Astrocyte (in vitro differentiated cells and primary cell): ENCODE data around the gene MEFV. TPM values are rescaled to one million over a fixed set of nuclear protein-coding genes. Genes with fewer than 3 reads are reported as not detected.

Source experiments
- DNase-seq: peaks from one replicate; pipeline ENCODE4 v3.0.0-alpha.2; 2010; ENCODE audit warnings: low read depth
- FAIRE-seq: peaks from 2 replicates; lab custom pipeline; 2011; peaks lifted over from hg19 to GRCh38; lab: Jason Lieb, UNC
- H2AFZ ChIP-seq: 2 replicates; pipeline ENCODE4 v1.6.0; 2012; ENCODE audit warnings: low read depth, low read length, inconsistent platforms
- H3K27ac ChIP-seq: 2 replicates; pipeline ENCODE4 v1.5.1; 2011; ENCODE audit warnings: low read depth, low read length, inconsistent platforms
- H3K27me3 ChIP-seq: 2 replicates; pipeline ENCODE4 v1.6.0; 2011; ENCODE audit warnings: low read length, inconsistent platforms; ENCODE audit not compliant: insufficient read depth
- H3K36me3 ChIP-seq: 2 replicates; pipeline ENCODE4 v1.5.1; 2011; ENCODE audit warnings: low read length, inconsistent platforms; ENCODE audit not compliant: insufficient read depth
- H3K4me1 ChIP-seq: 2 replicates; pipeline ENCODE4 v1.5.1; 2011; ENCODE audit warnings: low read length, inconsistent platforms; ENCODE audit not compliant: insufficient read depth
- H3K4me2 ChIP-seq: 2 replicates; pipeline ENCODE4 v1.6.0; 2012; ENCODE audit warnings: low read length, inconsistent platforms
- H3K4me3 ChIP-seq: 2 replicates; pipeline ENCODE4 v1.5.1; 2011; ENCODE audit warnings: low read depth, mild to moderate bottlenecking, low read length, inconsistent platforms; ENCODE audit not compliant: insufficient read depth
- H3K79me2 ChIP-seq: 2 replicates; pipeline ENCODE4 v1.6.0; 2012; ENCODE audit warnings: mild to moderate bottlenecking, low read length, inconsistent platforms; ENCODE audit not compliant: insufficient read depth
- H3K9ac ChIP-seq: 2 replicates; pipeline ENCODE4 v1.6.0; 2012; ENCODE audit warnings: mild to moderate bottlenecking, low read length, inconsistent platforms
- H3K9me3 ChIP-seq: 2 replicates; pipeline ENCODE4 v1.5.1; 2012; ENCODE audit warnings: low read depth, mild to moderate bottlenecking, low read length, inconsistent platforms; ENCODE audit not compliant: insufficient read depth
- H4K20me1 ChIP-seq: 2 replicates; pipeline ENCODE4 v1.6.0; 2012; ENCODE audit warnings: low read length, inconsistent platforms; ENCODE audit not compliant: insufficient read depth
- H3K27ac Mint-ChIP-seq: one replicate; pipeline ENCODE4 v1.8.0; 2021; ENCODE audit warnings: mild to moderate bottlenecking, mixed read lengths; ENCODE audit not compliant: unreplicated experiment
- H3K27me3 Mint-ChIP-seq: one replicate; pipeline ENCODE4 v1.8.0; 2021; ENCODE audit warnings: low read depth, mixed read lengths; ENCODE audit not compliant: unreplicated experiment
- H3K36me3 Mint-ChIP-seq: one replicate; pipeline ENCODE4 v1.8.0; 2021; ENCODE audit warnings: low read depth, mixed read lengths; ENCODE audit not compliant: unreplicated experiment
- H3K4me1 Mint-ChIP-seq: one replicate; pipeline ENCODE4 v1.8.0; 2021; ENCODE audit warnings: low read depth, mixed read lengths; ENCODE audit not compliant: unreplicated experiment
- H3K4me3 Mint-ChIP-seq: one replicate; pipeline ENCODE4 v1.8.0; 2021; ENCODE audit warnings: mild to moderate bottlenecking, moderate library complexity, mixed read lengths; ENCODE audit not compliant: unreplicated experiment
- H3K9me3 Mint-ChIP-seq: one replicate; pipeline ENCODE4 v1.8.0; 2021; ENCODE audit warnings: mild to moderate bottlenecking, mixed read lengths; ENCODE audit not compliant: unreplicated experiment
- CTCF ChIP-seq: IDR thresholded peaks from 2 replicates; pipeline ENCODE4 v1.5.1; 2011; ENCODE audit warnings: low read depth, mild to moderate bottlenecking, inconsistent platforms, low read length, moderate library complexity; ENCODE audit not compliant: insufficient read depth
- EZH2 ChIP-seq: IDR thresholded peaks from 2 replicates; pipeline ENCODE4 v1.6.1; 2012; ENCODE audit warnings: mild to moderate bottlenecking, low read length, inconsistent platforms; ENCODE audit not compliant: insufficient read depth
- total RNA-seq: library from RNA; stranded (reverse); gene quantifications from 2 replicates; pipeline ENCODE4 v1.2.1, GENCODE V29; 2021

MEFV gene
- total RNA-seq, 1 donor from 2014 or later: not detected

- H3K36me3 ChIP-seq: peaks cover 39% of the 10 kb centered on the region
- no peaks in the 10 kb centered on the region for H3K27me3 ChIP-seq
- peak; percentile 6 for DNase-seq
- no peak overlapping the region for H3K9ac ChIP-seq
- Mint-ChIP-seq H3K27me3 (no peaks in the 10 kb centered on the region), H3K27ac (no peak overlapping the region), H3K4me3 (no peak overlapping the region), H3K4me1 (no peaks in the 10 kb centered on the region), H3K36me3 (peaks cover 65% of the 10 kb centered on the region), H3K9me3 (peaks cover 56% of the 10 kb centered on the region)
- FAIRE-seq: no peak
- H3K4me2 ChIP-seq: no peak overlapping the region
- H3K4me3 ChIP-seq: no peak overlapping the region
- H3K4me1 ChIP-seq: no peaks in the 10 kb centered on the region
- no peak overlapping the region for H3K27ac ChIP-seq
- no peak for TF ChIP-seq CTCF
- TF ChIP-seq EZH2: no peak
- no peaks in the 10 kb centered on the region for H3K79me2 ChIP-seq
- no peak overlapping the region for H2AFZ ChIP-seq
- no peaks in the 10 kb centered on the region for H4K20me1 ChIP-seq
- peaks cover 47% of the 10 kb centered on the region for H3K9me3 ChIP-seq
These were observed 32.4 kb downstream of the MEFV start for GRCh38 chr16:3223913-3224515.

- Histone ChIP-seq H3K36me3 (peaks cover 22% of the 10 kb centered on the region), H3K9me3 (peaks cover 42% of the 10 kb centered on the region), H3K27me3 (no peaks in the 10 kb centered on the region), H3K79me2 (no peaks in the 10 kb centered on the region), H3K4me1 (no peaks in the 10 kb centered on the region), H3K27ac (no peak overlapping the region), H3K4me3 (no peak overlapping the region), H3K9ac (no peak overlapping the region), H4K20me1 (no peaks in the 10 kb centered on the region), H3K4me2 (no peak overlapping the region), H2AFZ (no peak overlapping the region)
- H3K4me1 Mint-ChIP-seq: no peaks in the 10 kb centered on the region
- H3K4me3 Mint-ChIP-seq: no peak overlapping the region
- TF ChIP-seq EZH2: no peak
- no peak for TF ChIP-seq CTCF
- DNase-seq: no peak
- peaks cover 52% of the 10 kb centered on the region for H3K9me3 Mint-ChIP-seq
- H3K27me3 Mint-ChIP-seq: peaks cover 5% of the 10 kb centered on the region
- no peak overlapping the region for H3K27ac Mint-ChIP-seq
- H3K36me3 Mint-ChIP-seq: peaks cover 39% of the 10 kb centered on the region
- FAIRE-seq: no peak
These were observed 35.6 kb downstream of the MEFV start for GRCh38 chr16:3220839-3221238.

GRCh38 chr16:3216263-3216640 is 40.2 kb downstream of the MEFV start:
- H3K9me3 ChIP-seq: peaks cover under 1% of the 10 kb centered on the region
- Mint-ChIP-seq H3K9me3 (peaks cover 21% of the 10 kb centered on the region), H3K27ac (no peak overlapping the region)

More at GRCh38 chr16:3216263-3216640, 40.2 kb downstream of the MEFV start:
- Histone ChIP-seq H3K79me2 (no peaks in the 10 kb centered on the region), H3K27ac (no peak overlapping the region), H3K9ac (no peak overlapping the region), H3K4me3 (no peak overlapping the region), H2AFZ (no peak overlapping the region), H3K27me3 (no peaks in the 10 kb centered on the region), H3K4me2 (no peak overlapping the region), H3K4me1 (no peaks in the 10 kb centered on the region), H4K20me1 (no peaks in the 10 kb centered on the region), H3K36me3 (no peaks in the 10 kb centered on the region)
- Mint-ChIP-seq H3K27me3 (peaks cover 25% of the 10 kb centered on the region), H3K4me1 (no peaks in the 10 kb centered on the region), H3K36me3 (no peaks in the 10 kb centered on the region), H3K4me3 (no peak overlapping the region)
- no peak for FAIRE-seq
- DNase-seq: no peak
- TF ChIP-seq CTCF: no peak
- no peak for TF ChIP-seq EZH2
